GF-D8 (cell line): Measurements from ENCODE around the gene SLC25A44.
A peak's percentile ranks its signal among the peaks of the same experiment; 100 is the strongest.

Experiments
- DNase-seq: peaks from one replicate; lab custom pipeline; 2025; lab: John Stamatoyannopoulos, UW

Gene SLC25A44

DNA sequence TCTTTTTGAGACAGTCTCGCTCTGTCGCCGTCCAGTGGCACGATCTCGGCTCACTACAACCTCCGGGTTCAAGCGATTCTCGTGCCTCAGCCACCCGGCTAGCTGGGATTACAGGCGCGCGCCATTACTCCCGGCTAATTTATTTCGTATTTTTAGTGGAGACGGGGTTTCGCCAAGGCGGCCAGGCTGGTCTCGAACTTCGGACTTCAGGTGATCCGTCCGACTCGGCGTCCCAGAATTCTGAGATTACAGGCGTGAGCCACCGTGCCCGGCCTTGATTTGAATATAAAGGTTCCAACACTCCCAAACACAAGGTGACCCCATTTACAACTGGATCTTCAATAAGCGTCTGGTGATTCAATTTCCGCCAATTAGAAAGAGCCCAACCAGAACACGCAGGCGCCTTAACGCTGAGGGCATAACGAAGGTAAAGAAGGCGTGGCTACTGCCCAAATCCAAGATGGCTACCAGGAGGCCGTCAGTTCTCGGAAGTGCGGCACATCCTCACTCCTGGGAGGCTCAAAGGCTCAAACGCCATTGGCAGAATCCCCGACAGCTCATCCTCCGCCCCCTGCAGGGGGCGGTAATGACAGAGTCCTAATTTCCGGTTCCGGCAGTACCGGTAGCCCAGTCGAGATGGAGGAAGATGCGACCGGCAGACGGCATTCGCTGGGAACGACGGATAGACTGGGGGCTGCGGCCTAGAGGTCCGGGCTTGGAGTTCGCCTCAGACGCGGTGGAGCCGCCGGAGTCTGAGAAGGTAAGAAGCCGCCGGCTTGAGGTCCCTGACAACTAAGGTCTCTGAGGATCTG, at the start of gene SLC25A44:
TSS of gene SLC25A44 (plus strand) at position 617 of the 812 bp plus-strand sequence. CDS start 5,744 bp downstream, outside the sequence.
- peak; percentile 97 for DNase-seq

DNA sequence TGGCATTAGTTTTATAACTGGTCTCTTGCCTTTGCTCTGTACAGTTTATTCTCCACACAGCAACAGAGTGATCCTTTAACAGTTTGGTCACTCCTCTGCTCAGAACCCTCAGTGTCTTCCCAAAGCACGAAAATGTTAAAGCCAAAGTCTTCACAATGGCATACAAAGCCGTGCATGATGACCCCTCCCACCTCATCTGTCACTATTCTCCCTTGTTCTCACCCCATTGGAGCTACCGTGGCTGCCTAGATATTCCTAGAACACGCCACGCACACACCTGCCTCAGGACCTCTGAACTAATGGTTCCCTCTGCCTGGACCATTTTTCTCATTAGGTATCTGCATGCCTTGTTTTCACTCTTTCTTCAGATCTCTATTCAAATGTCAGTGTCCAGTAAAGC, 49.2 kb upstream of the SLC25A44 start:
- no peak for DNase-seq

DNA sequence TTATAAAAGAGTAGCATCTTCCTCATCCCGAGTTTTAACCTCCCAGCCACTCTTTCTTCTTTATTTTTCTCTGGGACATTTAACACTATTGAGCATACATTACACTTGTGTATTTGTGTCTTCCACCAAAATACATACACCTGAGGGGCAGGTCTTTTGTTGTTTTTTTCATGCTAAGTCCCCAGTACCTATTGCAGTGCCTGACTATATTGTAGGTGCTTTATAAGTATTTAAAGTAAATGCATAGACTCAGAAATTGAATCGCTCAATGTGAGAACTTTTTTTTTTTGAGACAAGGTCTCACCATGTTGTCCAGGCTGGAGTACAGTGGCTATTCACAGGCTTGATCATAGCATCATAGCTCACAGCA, 48.3 kb upstream of the SLC25A44 start:
- DNase-seq = no peak

DNA sequence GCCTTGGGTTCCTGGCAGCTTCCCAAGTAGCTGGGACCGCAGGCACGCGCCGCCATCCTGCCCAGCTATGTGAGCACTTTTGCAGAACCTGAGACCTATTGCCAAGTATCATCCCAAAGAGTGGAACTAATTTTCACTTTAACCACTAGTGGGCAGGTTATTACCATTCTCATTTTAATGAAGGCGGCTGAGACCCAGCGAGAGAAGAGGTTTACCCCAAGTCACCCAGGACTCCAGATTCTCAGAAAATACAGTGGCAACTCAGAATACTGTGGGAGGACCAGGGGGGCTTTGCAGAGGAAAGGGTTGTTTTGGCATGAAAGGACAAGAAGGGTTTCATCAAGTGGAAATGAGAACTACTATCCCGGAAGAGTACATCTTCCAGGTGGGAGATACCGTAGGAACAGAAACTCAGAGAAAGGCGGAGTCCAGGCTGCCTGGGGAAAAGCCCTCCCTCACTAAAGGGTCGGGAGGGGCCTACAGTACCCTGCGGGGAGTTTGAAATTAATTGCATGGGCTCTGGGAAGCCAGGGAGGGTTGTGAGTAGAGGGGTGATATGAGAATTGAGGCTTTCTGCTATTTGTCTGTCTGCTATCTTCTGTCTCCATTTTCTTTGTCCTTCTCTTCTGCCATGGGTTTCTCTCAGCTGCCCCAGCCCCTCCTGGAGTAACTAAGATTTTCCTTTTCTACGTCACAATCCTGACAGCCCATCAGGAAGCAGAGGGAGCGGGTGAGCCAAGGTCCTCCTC, 47.7 kb upstream of the SLC25A44 start:
- peak; percentile 81 for DNase-seq

DNA sequence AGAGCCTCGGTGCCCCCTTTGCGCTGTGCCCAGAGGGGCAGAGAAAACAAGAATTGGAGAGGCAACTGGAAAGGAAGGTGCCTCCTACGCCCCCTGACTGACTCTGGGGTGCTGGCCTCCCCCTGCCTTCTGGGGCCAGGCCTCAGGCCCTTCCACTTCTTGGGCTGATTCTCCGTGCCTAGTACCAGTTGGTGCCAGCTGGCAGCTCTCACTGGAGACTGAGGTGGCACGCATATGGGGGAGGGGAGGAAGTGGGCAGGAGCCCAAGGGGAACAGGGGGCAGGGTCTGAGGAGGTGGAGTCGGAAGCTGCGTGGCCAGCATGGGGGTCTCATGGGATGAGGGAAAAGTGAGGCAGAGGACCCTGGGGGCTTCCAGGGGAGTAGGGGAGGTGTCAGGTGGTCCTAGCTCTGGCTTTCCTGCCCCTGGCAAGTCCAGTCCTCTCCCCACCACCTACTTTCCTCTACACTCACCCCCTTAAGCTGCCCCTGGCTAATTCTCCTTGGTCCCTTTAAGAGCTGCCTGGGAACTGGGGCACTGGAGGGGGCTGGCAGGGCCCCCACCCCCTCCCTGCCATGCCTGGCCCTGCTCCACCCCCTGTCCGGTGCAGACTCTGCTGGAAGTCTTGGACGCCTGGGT, 47.0 kb upstream of the SLC25A44 start:
- no peak for DNase-seq

DNA sequence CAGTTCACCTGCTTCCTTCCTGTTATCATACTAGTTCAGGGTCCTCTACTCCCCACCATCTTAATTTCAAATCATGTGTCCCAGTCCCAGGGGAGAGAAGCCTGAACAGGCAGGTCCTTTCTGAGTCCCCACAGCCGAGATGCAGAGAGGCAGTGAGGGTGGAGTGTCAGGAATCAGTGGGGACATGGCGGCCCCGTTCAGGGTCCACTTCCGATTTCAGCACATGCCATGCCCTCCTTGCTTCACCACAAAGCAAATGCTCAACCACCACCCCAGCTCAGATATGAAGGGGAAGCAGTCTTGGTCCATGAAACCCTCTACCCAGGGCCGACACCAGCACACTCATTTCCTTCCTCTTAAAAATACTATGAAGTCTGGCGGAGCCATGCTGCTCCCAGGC, 45.7 kb upstream of the SLC25A44 start:
- peak; percentile 84 for DNase-seq

DNA sequence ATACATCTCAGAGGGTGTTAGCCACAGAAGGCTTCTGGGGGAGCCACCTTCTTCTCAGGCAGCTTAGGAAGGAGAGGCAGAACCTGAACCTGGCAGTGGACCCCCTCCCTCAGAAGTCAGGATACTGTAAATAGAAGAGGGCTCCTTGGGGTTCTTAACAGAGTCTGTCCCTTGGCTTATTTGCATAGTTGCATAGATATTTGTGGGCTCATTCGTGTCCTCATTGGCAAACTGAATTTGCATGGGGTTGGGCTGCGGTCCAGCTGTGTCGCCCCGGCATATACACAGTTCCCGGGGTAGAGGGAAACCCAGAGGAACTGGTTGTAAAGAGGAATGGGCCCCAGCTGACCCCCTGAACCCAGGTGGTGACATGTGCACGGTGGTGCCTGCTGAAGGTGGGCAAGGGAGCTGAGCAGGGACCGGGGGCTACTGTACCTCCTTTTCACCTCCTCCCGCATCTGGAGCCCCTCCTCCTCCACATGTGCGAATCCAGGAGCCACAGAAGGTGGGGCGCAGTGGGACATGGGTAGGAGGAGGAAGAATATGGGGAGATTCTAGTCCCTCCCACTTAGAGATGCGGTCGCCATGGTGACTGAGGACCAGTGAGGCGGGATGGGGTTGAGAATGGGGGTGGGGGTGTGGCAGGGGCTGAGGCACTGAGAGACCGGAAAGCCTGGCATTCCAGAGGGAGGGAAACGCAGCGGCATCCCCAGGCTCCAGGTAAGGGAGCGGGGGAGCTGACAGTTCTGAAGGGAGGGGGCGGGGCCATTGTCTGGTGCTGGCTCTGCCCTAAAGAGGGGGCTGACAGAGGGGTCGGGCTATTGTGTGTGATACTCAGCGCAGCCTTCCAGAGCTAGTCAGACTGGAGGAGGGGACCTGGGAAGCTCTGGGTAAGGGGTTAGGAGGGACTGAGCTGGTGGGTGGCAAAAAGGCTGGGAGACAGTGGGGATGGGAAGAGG, 44.3 kb upstream of the SLC25A44 start:
- DNase-seq = no peak

- DNase-seq = no peak
Observed at GRCh38 chr1:156150333-156151011, 43.4 kb upstream of the SLC25A44 start.

DNA sequence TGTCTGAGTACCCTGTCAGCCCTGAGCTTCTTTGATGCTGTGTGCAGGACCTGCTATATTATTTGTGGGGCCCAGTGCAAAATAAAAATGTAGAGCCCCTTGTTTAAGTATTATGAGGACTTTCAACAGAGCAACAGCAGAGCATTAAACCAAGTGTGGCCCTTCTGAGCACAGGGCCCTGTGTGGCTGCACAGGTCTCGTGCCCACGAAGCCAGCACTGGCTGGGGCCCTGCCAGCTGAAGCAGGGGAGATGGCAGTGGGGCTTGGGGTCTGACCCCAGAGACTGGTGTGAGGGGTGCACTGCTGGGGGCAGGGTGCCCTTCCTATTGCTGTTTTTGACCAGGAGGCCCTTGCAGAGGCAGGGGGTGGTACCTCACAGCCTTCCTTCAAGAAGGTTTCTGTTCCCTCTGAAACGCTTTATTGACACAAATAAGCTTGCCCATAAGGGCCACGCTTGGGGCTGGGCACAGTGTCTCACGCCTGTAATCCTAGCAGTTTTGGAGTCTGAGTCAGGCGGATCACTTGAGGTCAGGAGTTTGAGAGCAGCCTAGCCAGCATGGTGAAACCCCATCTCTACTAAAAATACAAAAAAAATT, 42.7 kb upstream of the SLC25A44 start:
- DNase-seq = no peak

GRCh38 chr1:156152628-156153027, 41.3 kb upstream of the SLC25A44 start:
- DNase-seq = no peak

DNA sequence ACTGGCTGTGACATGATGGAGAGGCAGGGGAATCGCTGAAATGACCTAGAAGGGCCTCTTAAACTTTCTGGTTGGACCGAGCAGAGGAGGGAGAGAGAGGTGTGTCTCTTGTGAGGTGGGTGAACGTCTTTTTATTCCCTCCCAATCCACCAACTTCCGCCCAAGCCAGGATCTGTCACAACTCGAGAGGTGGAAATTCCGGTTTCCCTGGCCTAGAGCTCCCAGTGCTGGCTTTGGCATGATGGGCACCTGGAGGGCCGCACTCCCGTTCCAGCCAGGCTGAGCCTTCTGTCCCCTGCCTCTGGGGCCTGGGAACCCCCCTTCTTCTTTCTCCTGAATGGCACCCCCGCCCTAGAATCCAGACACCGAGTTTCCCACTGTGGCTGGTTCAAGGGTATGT, 40.5 kb upstream of the SLC25A44 start, which contains the start of gene SEMA4A:
TSS of gene SEMA4A (plus strand) at position 224 of the 400 bp plus-strand sequence. CDS start 994 bp downstream, outside the sequence.
- DNase-seq = no peak

GRCh38 chr1:156154317-156154749, 39.6 kb upstream of the SLC25A44 start:
- peak; percentile 90 for DNase-seq

- DNase-seq = no peak
Observed at GRCh38 chr1:156155756-156156510, 38.0 kb upstream of the SLC25A44 start.

GRCh38 chr1:156157506-156157905, 36.4 kb upstream of the SLC25A44 start:
- no peak for DNase-seq

DNA sequence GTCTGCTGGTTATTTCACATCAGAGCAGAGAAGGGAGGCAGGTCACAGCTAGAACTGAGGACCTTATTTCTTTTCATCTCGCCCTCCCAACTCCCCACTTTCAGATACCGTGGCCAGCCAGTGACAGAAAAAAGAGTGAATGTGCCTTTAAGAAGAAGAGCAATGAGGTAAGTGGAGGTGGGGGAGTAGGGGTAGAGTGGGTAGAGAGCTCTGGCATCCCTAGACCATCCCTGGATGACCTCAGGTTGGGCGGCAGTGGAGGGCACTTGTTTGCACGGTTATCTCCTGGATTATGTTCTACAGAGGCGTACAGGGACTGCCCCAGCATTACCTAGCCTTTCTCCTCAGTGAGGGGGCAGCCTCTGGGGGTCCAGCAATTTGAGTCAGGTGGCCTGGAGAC, 35.9 kb upstream of the SLC25A44 start:
- DNase-seq = no peak

GRCh38 chr1:156160000-156160742, 33.7 kb upstream of the SLC25A44 start:
- DNase-seq = no peak

GRCh38 chr1:156160743-156161171, 33.1 kb upstream of the SLC25A44 start:
- no peak for DNase-seq

DNA sequence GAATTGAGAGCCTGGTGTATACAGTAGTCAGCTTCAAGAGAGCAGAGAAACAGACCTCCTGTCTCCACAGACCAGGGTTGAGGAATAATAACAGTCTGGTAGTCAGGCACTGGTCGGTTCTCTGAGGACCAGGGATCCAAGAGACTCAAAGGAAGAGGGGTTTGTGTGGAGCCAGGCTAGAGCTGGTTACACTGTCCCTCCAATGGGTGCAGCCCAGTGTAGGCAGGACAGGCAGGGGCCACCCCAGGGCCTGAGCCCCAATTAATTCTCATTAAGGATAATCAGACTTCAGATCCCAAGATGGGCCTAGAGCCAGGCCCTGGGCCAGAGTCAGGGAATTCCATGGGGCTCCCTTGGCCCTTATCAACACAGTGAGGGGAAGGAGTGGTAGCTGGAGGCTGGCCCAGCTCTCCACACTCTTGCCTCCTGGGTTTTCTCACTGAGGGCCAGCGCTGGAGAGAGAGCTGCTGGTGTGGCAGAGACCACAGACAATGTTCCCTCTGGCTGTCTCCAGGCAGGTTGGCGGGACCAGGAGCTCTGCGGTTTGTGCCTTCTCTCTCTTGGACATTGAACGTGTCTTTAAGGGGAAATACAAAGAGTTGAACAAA, 31.4 kb upstream of the SLC25A44 start:
- DNase-seq = no peak

GRCh38 chr1:156163712-156164111, 30.2 kb upstream of the SLC25A44 start:
- no peak for DNase-seq
